ENCODE measurements around the gene PTPRM. TPM values are rescaled to one million over a fixed set of nuclear protein-coding genes. Genes with fewer than 3 reads are reported as not detected.

Gene PTPRM
- total RNA-seq, 1 experiment from 2014 or later = 100.0 TPM

GRCh38 chr18:8011361-8011760 is 444.2 kb downstream of the PTPRM start:
- no TSS peak for BruUV-seq (replicated peaks)
- Mint-ChIP-seq H3K36me3 (ENCODE audit: insufficient read depth, unreplicated experiment) (peaks cover 16% of the 10 kb centered on the region), H3K9me3 (ENCODE audit: unreplicated experiment) (no peaks in the 10 kb centered on the region), H3K4me1 (ENCODE audit: low read depth, unreplicated experiment) (no peaks in the 10 kb centered on the region), H3K4me3 (ENCODE audit: unreplicated experiment) (no peak overlapping the region), H3K27me3 (ENCODE audit: insufficient read depth, unreplicated experiment) (no peaks in the 10 kb centered on the region), H3K27ac (ENCODE audit: unreplicated experiment) (no peak overlapping the region)
- ChIA-PET CTCF (no interaction called here), POLR2A (no interaction called here)
- intact Hi-C loops (cut with micrococcal nuclease; ENCODE audit: unreplicated experiment) = no loop called here
- Histone ChIP-seq H3K36me3 (ENCODE audit: control insufficient read depth, insufficient read depth, low read length) (no peaks in the 10 kb centered on the region), H3K9me3 (no peaks in the 10 kb centered on the region), H3K4me1 (peaks cover 6% of the 10 kb centered on the region; the same call in 1 of the 2 replicates), H3K27me3 (replicated peaks; ENCODE audit: control insufficient read depth, insufficient read depth, low read length) (no peaks in the 10 kb centered on the region), H3K4me3 (ENCODE audit: low read depth, low read length) (no peak overlapping the region)
- no peak for TF ChIP-seq CTCF (IDR thresholded peaks at IDR 0.05; ENCODE audit: insufficient read depth in 1 of 2, low read depth in 1 of 2, low read length in 1 of 2, severe bottlenecking in 1 of 2, unreplicated experiment in 1 of 2)
- no peak for DNase-seq

- Histone ChIP-seq H3K4me3 (ENCODE audit: low read depth, low read length) (no peak overlapping the region), H3K36me3 (ENCODE audit: control insufficient read depth, insufficient read depth, low read length) (no peaks in the 10 kb centered on the region), H3K9me3 (no peaks in the 10 kb centered on the region), H3K27me3 (replicated peaks; ENCODE audit: control insufficient read depth, insufficient read depth, low read length) (no peaks in the 10 kb centered on the region), H3K4me1 (peaks cover under 1% of the 10 kb centered on the region; the same call in 1 of the 2 replicates)
- BruUV-seq (replicated peaks) = no TSS peak
- TF ChIP-seq CTCF (IDR thresholded peaks at IDR 0.05; ENCODE audit: insufficient read depth in 1 of 2, low read depth in 1 of 2, low read length in 1 of 2, severe bottlenecking in 1 of 2, unreplicated experiment in 1 of 2) = peak in 1 of 2 experiments; percentile 8
- Mint-ChIP-seq H3K4me1 (ENCODE audit: low read depth, unreplicated experiment) (no peaks in the 10 kb centered on the region), H3K36me3 (ENCODE audit: insufficient read depth, unreplicated experiment) (peaks cover 20% of the 10 kb centered on the region), H3K27me3 (ENCODE audit: insufficient read depth, unreplicated experiment) (no peaks in the 10 kb centered on the region), H3K27ac (ENCODE audit: unreplicated experiment) (no peak overlapping the region), H3K4me3 (ENCODE audit: unreplicated experiment) (no peak overlapping the region), H3K9me3 (ENCODE audit: unreplicated experiment) (no peaks in the 10 kb centered on the region)
- peak in 1 of 2 experiments; percentile 17 for DNase-seq
- POLR2A ChIA-PET = no interaction called here
- intact Hi-C loops (cut with micrococcal nuclease; ENCODE audit: unreplicated experiment) = no loop called here
- CTCF ChIA-PET = no interaction called here
Observed at GRCh38 chr18:8011906-8012305, 444.8 kb downstream of the PTPRM start.

GRCh38 chr18:8018701-8019331 is 451.7 kb downstream of the PTPRM start:
- Mint-ChIP-seq H3K9me3 (ENCODE audit: unreplicated experiment) (no peaks in the 10 kb centered on the region), H3K4me3 (ENCODE audit: unreplicated experiment) (no peak overlapping the region)

More at GRCh38 chr18:8018701-8019331, 451.7 kb downstream of the PTPRM start:
- Histone ChIP-seq H3K4me1 (no peaks in the 10 kb centered on the region), H3K9me3 (no peaks in the 10 kb centered on the region), H3K4me3 (ENCODE audit: low read depth, low read length) (no peak overlapping the region), H3K27me3 (replicated peaks; ENCODE audit: control insufficient read depth, insufficient read depth, low read length) (no peaks in the 10 kb centered on the region), H3K36me3 (ENCODE audit: control insufficient read depth, insufficient read depth, low read length) (no peaks in the 10 kb centered on the region; the same call in 1 of the 2 replicates)
- H3K27ac Mint-ChIP-seq (ENCODE audit: unreplicated experiment) = no peak overlapping the region
- DNase-seq = no peak
- intact Hi-C loops (cut with micrococcal nuclease; ENCODE audit: unreplicated experiment) = no loop called here
- no TSS peak for BruUV-seq (replicated peaks)
- peaks cover 18% of the 10 kb centered on the region for H3K36me3 Mint-ChIP-seq (ENCODE audit: insufficient read depth, unreplicated experiment)
- no peak for TF ChIP-seq CTCF (IDR thresholded peaks at IDR 0.05; ENCODE audit: insufficient read depth in 1 of 2, low read depth in 1 of 2, low read length in 1 of 2, severe bottlenecking in 1 of 2, unreplicated experiment in 1 of 2)
- CTCF ChIA-PET = no interaction called here
- no peaks in the 10 kb centered on the region for H3K4me1 Mint-ChIP-seq (ENCODE audit: low read depth, unreplicated experiment)
- H3K27me3 Mint-ChIP-seq (ENCODE audit: insufficient read depth, unreplicated experiment) = no peaks in the 10 kb centered on the region
- POLR2A ChIA-PET = no interaction called here

Measured in Caco-2 (cell line).